Stromal cell of bone marrow (primary cell): ENCODE data around the gene RPA1.

Experiments used
- DNase-seq: peaks from one replicate; pipeline ENCODE4 v3.0.0-alpha.2; 2012; ENCODE audit warnings: low read depth

The RPA1 gene

GRCh38 chr17:1942666-1943435 lies 113.0 kb downstream of the RPA1 start:
- no peak for DNase-seq

- no peak for DNase-seq
These were observed 113.6 kb downstream of the RPA1 start for GRCh38 chr17:1943436-1943831.

GRCh38 chr17:1945621-1946020 lies 115.8 kb downstream of the RPA1 start:
- no peak for DNase-seq

DNA sequence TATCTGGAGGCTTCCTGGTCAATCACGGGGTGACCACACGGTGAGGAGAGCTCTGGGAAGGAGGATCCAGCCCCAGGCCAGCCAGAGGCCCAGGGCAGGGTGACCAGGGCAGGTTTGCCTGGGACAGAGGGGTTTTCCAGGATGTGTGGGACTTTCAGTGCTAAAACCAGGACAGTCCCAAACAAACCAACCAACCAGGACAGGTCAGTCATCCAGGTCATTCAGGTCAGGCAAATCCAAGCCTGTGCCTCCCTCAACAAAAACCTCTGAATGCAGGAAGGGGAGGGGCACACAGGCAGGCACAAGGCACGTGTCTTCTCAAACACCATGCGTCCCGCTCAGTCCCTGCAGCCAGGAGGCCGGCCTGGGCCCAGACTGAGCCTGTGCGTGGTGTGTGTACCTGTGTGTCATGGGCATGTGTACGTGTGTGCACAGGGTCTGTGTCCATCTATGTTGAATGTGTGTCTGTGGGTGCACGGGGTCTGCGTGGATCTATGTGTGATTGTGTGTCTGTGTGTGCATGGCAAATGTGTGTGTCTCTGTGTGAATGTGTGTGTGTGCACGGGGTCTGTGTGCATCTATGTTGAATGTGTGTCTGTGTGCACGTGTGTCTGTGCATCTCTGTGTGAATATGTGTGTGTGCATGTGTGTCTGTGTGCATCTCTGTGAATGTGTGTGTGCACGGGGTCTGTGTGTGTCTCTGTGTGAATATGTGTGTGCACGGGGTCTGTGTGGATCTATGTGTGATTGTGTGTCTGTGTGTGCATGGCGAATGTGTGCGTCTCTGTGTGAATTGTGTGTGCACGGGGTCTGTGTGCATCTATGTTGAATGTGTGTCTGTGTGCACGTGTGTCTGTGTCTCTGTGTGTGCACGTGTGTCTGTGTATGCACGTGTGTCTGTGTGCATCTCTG lies 116.5 kb downstream of the RPA1 start:
- DNase-seq: no peak

GRCh38 chr17:1947229-1947742 lies 117.5 kb downstream of the RPA1 start:
- no peak for DNase-seq

GRCh38 chr17:1947743-1948516 lies 118.1 kb downstream of the RPA1 start:
- no peak for DNase-seq

DNA sequence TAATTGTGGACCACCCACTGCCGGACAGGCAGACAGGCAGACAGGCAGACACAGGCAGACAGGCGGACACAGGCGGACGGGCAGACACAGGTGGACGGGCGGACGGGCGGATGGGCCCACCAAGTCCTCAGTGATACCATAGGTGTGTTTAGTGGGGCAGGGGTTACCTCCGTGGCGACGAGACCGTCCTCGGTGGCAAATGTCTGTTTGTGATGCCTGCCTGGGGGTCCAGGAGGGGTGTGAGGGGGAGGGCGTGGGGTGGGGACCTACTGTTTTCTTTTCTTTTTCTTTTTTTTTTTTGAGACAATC lies 118.7 kb downstream of the RPA1 start:
- no peak for DNase-seq
